Fibroblast of peridontal ligament (primary cell): ENCODE data around the gene RAPH1.

Experiments
- DNase-seq: peaks from one replicate; pipeline ENCODE4 v3.0.0-alpha.2; 2010; ENCODE audit errors: extremely low read depth

The RAPH1 gene

GRCh38 chr2:203535078-203535783 is at the start of gene RAPH1:
TSS of gene RAPH1 (minus strand) at chr2:203535301. CDS start at chr2:203495353, 39,948 bp downstream.
- DNase-seq: peak; percentile 72

GRCh38 chr2:203584784-203585183 is 49.7 kb upstream of the RAPH1 start:
- DNase-seq: no peak

GRCh38 chr2:203583701-203584100 is 48.6 kb upstream of the RAPH1 start:
- no peak for DNase-seq

GRCh38 chr2:203583084-203583695 is 48.1 kb upstream of the RAPH1 start:
- no peak for DNase-seq

- DNase-seq: peak; percentile 78
Observed at GRCh38 chr2:203582468-203582867, 47.4 kb upstream of the RAPH1 start.

GRCh38 chr2:203580844-203581243 is 45.7 kb upstream of the RAPH1 start:
- no peak for DNase-seq

- no peak for DNase-seq
Observed at GRCh38 chr2:203579730-203580129, 44.6 kb upstream of the RAPH1 start.

GRCh38 chr2:203578759-203579643 is 43.9 kb upstream of the RAPH1 start:
- peak; percentile 81 for DNase-seq

- DNase-seq: peak; percentile 32
Observed at GRCh38 chr2:203574824-203575223, 39.7 kb upstream of the RAPH1 start.

GRCh38 chr2:203572316-203572715 is 37.2 kb upstream of the RAPH1 start:
- DNase-seq: no peak

- no peak for DNase-seq
Observed at GRCh38 chr2:203569677-203570316, 34.7 kb upstream of the RAPH1 start.

- DNase-seq: peak; percentile 43
Observed at GRCh38 chr2:203567691-203568090, 32.6 kb upstream of the RAPH1 start.

GRCh38 chr2:203566161-203566560 is 31.1 kb upstream of the RAPH1 start:
- no peak for DNase-seq

GRCh38 chr2:203565076-203565475 is 30.0 kb upstream of the RAPH1 start:
- peak; percentile 44 for DNase-seq

GRCh38 chr2:203562268-203562667 is 27.2 kb upstream of the RAPH1 start:
- DNase-seq: peak; percentile 45

- DNase-seq: no peak
Observed at GRCh38 chr2:203559641-203560040, 24.5 kb upstream of the RAPH1 start.

GRCh38 chr2:203553784-203554183 is 18.7 kb upstream of the RAPH1 start:
- DNase-seq: no peak

GRCh38 chr2:203551778-203552177 is 16.7 kb upstream of the RAPH1 start:
- DNase-seq: no peak

GRCh38 chr2:203550266-203550665 is 15.2 kb upstream of the RAPH1 start:
- DNase-seq: no peak

GRCh38 chr2:203549406-203549805 is 14.3 kb upstream of the RAPH1 start:
- peak; percentile 65 for DNase-seq

GRCh38 chr2:203548887-203549286 is 13.8 kb upstream of the RAPH1 start:
- no peak for DNase-seq

GRCh38 chr2:203547356-203547755 is 12.3 kb upstream of the RAPH1 start:
- DNase-seq: no peak
